ENCODE results near the gene COMMD1.

COMMD1 gene

DNA sequence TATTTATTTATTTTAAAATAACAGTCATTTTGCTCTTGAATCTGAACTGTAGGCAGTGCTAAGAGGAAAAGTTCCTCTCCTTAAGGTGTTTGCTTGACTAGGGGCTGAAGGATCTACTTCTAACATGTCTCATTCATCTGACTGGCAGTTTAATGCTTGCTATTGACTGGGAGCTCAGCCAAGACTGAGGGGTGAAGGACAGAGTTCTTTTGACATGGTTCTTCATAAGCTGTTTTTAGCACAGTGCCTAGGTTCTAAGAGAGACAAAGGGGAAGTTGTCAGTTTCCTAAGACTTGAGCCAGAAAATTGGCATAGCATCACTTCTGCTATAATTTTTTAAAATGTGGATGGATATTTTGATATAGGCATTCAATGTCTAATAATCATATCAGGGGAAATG, 73.0 kb downstream of the COMMD1 start (continued):
- TF ChIP-seq, protein P1, sequence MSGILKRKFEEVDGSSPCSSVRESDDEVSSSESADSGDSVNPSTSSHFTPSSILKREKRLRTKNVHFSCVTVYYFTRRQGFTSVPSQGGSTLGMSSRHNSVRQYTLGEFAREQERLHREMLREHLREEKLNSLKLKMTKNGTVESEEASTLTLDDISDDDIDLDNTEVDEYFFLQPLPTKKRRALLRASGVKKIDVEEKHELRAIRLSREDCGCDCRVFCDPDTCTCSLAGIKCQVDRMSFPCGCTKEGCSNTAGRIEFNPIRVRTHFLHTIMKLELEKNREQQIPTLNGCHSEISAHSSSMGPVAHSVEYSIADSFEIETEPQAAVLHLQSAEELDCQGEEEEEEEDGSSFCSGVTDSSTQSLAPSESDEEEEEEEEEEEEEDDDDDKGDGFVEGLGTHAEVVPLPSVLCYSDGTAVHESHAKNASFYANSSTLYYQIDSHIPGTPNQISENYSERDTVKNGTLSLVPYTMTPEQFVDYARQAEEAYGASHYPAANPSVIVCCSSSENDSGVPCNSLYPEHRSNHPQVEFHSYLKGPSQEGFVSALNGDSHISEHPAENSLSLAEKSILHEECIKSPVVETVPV (CRISPR knock-in tag; IDR thresholded peaks at IDR 0.05): no peak
- TF ChIP-seq BACH2 (CRISPR knock-in tag; IDR thresholded peaks at IDR 0.05; ENCODE audit: borderline replicate concordance) (no peak), SNAI2 (CRISPR knock-in tag; IDR thresholded peaks at IDR 0.05) (no peak), ESRRG (CRISPR knock-in tag; IDR thresholded peaks at IDR 0.05) (no peak), CSDC2 (CRISPR knock-in tag; IDR thresholded peaks at IDR 0.05) (no peak), ZC3H10 (CRISPR knock-in tag; IDR thresholded peaks at IDR 0.05) (no peak)
- TF ChIP-seq, protein P2, sequence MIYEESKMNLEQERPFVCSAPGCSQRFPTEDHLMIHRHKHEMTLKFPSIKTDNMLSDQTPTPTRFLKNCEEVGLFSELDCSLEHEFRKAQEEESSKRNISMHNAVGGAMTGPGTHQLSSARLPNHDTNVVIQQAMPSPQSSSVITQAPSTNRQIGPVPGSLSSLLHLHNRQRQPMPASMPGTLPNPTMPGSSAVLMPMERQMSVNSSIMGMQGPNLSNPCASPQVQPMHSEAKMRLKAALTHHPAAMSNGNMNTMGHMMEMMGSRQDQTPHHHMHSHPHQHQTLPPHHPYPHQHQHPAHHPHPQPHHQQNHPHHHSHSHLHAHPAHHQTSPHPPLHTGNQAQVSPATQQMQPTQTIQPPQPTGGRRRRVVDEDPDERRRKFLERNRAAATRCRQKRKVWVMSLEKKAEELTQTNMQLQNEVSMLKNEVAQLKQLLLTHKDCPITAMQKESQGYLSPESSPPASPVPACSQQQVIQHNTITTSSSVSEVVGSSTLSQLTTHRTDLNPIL (CRISPR knock-in tag; IDR thresholded peaks at IDR 0.05; ENCODE audit: low read depth): no peak

DNA sequence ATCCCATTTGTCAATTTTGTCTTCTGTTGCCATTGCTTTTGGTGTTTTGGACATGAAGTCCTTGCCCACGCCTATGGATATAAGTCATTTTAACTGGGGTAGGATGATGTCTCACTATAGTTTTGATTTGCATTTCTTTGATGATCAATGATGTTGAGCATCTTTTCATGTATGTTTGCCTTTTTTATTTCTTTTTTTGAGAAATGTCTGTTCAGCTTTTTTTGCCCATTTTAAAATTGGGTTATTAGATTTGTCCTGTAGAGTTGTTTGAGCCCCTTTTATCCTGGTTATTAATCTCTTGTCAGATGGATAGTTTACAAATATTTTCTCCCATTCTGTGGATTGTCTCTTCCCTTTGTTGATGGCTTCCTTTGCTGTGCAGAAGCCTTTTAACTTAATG, 75.3 kb downstream of the COMMD1 start:
- no peak for ATAC-seq
- TF ChIP-seq, protein P3, sequence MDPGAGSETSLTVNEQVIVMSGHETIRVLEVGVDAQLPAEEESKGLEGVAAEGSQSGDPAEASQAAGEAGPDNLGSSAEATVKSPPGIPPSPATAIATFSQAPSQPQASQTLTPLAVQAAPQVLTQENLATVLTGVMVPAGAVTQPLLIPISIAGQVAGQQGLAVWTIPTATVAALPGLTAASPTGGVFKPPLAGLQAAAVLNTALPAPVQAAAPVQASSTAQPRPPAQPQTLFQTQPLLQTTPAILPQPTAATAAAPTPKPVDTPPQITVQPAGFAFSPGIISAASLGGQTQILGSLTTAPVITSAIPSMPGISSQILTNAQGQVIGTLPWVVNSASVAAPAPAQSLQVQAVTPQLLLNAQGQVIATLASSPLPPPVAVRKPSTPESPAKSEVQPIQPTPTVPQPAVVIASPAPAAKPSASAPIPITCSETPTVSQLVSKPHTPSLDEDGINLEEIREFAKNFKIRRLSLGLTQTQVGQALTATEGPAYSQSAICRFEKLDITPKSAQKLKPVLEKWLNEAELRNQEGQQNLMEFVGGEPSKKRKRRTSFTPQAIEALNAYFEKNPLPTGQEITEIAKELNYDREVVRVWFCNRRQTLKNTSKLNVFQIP (CRISPR knock-in tag; IDR thresholded peaks at IDR 0.05; ENCODE audit: borderline replicate concordance, low read depth): no peak
- TF ChIP-seq ZNF565 (CRISPR knock-in tag; conservative IDR thresholded peaks at IDR 0.05; ENCODE audit: low read depth) (no peak), PPARA (CRISPR knock-in tag; IDR thresholded peaks at IDR 0.05; ENCODE audit: borderline replicate concordance) (no peak), GLIS3 (CRISPR knock-in tag; IDR thresholded peaks at IDR 0.05) (no peak), ZNF8 (CRISPR knock-in tag; IDR thresholded peaks at IDR 0.05) (no peak), SNAI2 (CRISPR knock-in tag; IDR thresholded peaks at IDR 0.05) (no peak), BACH2 (CRISPR knock-in tag; IDR thresholded peaks at IDR 0.05; ENCODE audit: borderline replicate concordance) (no peak), CSDC2 (CRISPR knock-in tag; IDR thresholded peaks at IDR 0.05) (no peak)
- TF ChIP-seq, protein P2 (CRISPR knock-in tag; IDR thresholded peaks at IDR 0.05; ENCODE audit: low read depth): no peak
- TF ChIP-seq, protein P4, sequence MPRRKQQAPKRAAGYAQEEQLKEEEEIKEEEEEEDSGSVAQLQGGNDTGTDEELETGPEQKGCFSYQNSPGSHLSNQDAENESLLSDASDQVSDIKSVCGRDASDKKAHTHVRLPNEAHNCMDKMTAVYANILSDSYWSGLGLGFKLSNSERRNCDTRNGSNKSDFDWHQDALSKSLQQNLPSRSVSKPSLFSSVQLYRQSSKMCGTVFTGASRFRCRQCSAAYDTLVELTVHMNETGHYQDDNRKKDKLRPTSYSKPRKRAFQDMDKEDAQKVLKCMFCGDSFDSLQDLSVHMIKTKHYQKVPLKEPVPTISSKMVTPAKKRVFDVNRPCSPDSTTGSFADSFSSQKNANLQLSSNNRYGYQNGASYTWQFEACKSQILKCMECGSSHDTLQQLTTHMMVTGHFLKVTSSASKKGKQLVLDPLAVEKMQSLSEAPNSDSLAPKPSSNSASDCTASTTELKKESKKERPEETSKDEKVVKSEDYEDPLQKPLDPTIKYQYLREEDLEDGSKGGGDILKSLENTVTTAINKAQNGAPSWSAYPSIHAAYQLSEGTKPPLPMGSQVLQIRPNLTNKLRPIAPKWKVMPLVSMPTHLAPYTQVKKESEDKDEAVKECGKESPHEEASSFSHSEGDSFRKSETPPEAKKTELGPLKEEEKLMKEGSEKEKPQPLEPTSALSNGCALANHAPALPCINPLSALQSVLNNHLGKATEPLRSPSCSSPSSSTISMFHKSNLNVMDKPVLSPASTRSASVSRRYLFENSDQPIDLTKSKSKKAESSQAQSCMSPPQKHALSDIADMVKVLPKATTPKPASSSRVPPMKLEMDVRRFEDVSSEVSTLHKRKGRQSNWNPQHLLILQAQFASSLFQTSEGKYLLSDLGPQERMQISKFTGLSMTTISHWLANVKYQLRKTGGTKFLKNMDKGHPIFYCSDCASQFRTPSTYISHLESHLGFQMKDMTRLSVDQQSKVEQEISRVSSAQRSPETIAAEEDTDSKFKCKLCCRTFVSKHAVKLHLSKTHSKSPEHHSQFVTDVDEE (CRISPR knock-in tag; IDR thresholded peaks at IDR 0.05): no peak

DNA sequence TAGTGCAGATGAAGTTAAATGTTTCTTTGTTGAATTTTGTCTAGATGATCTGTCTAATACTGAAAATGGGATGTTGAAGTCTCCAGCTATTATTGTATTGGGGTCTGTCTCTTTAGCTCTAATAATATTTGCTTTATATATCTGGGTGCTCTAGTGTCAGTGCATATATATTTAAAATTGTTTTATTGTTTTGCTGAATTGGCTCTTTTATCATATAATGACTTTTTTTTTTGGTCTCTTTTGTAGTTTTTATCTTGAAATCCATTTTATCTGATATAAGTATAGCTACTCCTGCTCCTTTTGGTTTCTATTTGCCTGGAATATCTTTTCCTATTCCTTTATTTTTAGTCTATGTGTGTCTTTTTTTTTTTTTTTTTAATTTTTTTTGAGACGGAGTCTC, 79.2 kb downstream of the COMMD1 start:
- ATAC-seq: no peak
- TF ChIP-seq ESRRG (CRISPR knock-in tag; IDR thresholded peaks at IDR 0.05) (no peak), OSR1 (CRISPR knock-in tag; IDR thresholded peaks at IDR 0.05) (no peak), ZNF565 (CRISPR knock-in tag; conservative IDR thresholded peaks at IDR 0.05; ENCODE audit: low read depth) (no peak), ZC3H10 (CRISPR knock-in tag; IDR thresholded peaks at IDR 0.05) (no peak), ZFP30 (CRISPR knock-in tag; IDR thresholded peaks at IDR 0.05) (no peak), CSDC2 (CRISPR knock-in tag; IDR thresholded peaks at IDR 0.05) (no peak)
- TF ChIP-seq, protein P1 (CRISPR knock-in tag; IDR thresholded peaks at IDR 0.05): no peak
- TF ChIP-seq, protein P2 (CRISPR knock-in tag; IDR thresholded peaks at IDR 0.05; ENCODE audit: low read depth): no peak
- TF ChIP-seq, protein P4 (CRISPR knock-in tag; IDR thresholded peaks at IDR 0.05): no peak

All from SK-N-SH treated with all-trans-retinoic acid at 6 μM for 48 hours (cell line).